Activated B cell treated with CpG ODN at 0.5 μM for 24 hours (primary cell): ENCODE measurements around the gene MAP3K15. TPM values are rescaled to one million over a fixed set of nuclear protein-coding genes. Genes with fewer than 3 reads are reported as not detected.
"Not testable (repeated sequence)": the region's sequence is repeated elsewhere in the genome, so short reads cannot be mapped to it uniquely, and the experiment has no call there.

Experiments used
- ATAC-seq: fragments of 200-7000 bp; cut with Tn5 transposase; one replicate; pipeline ENCODE4 v1.10.0; 2021; ENCODE audit warnings: low read depth, mild to moderate bottlenecking, moderate library complexity
- CTCF ChIA-PET: fragments of 350-600 bp; sonication (Branson Sonifier 250); formaldehyde crosslinking; loops from one replicate; lab custom pipeline; 2021; ENCODE audit warnings: antibody characterized with exemption; lab: Charles Lee
- POLR2A ChIA-PET: fragments of 350-600 bp; sonication (Branson Sonifier 250); formaldehyde crosslinking; loops from one replicate; lab custom pipeline; 2021; ENCODE audit warnings: antibody characterized with exemption; lab: Charles Lee
- DNase-seq: peaks from one replicate; pipeline ENCODE4 v3.0.0; 2022
- H3K27ac Mint-ChIP-seq: one replicate; pipeline ENCODE4 v1.8.0; 2020; ENCODE audit warnings: mixed read lengths
- H3K27me3 Mint-ChIP-seq: one replicate; pipeline ENCODE4 v1.8.0; 2021; ENCODE audit warnings: mixed read lengths
- H3K36me3 Mint-ChIP-seq: one replicate; pipeline ENCODE4 v1.8.0; 2021; ENCODE audit warnings: low read depth, mixed read lengths
- H3K4me1 Mint-ChIP-seq: one replicate; pipeline ENCODE4 v1.8.0; 2021; ENCODE audit warnings: mixed read lengths
- H3K4me3 Mint-ChIP-seq: one replicate; pipeline ENCODE4 v1.8.0; 2020; ENCODE audit warnings: mild to moderate bottlenecking, mixed read lengths
- H3K9me3 Mint-ChIP-seq: one replicate; pipeline ENCODE4 v1.8.0; 2020; ENCODE audit warnings: mixed read lengths
- CTCF ChIP-seq: fragments of 200-600 bp; IDR thresholded peaks from one replicate; pipeline ENCODE4 v1.8.0; 2022; ENCODE audit warnings: antibody characterized with exemption, mild to moderate bottlenecking
- intact Hi-C: fragments of 100-400 bp; cut with micrococcal nuclease; formaldehyde crosslinking; loops from one replicate; pipeline ENCODE4 v1.15.1; 2024
- total RNA-seq: library from RNA; stranded (reverse); gene quantifications from 2 replicates; pipeline ENCODE4 v1.2.3, GENCODE V29; 2022

MAP3K15 gene
- total RNA-seq, 1 donor from 2014 or later, result 0.11 TPM

GRCh38 chrX:19448077-19448476, 67.2 kb downstream of the MAP3K15 start:
- no peak for TF ChIP-seq CTCF
- H3K27me3 Mint-ChIP-seq, result no peaks in the 10 kb centered on the region
- H3K4me1 Mint-ChIP-seq, result no peaks in the 10 kb centered on the region
- H3K27ac Mint-ChIP-seq, result no peak overlapping the region
- H3K9me3 Mint-ChIP-seq, result no peaks in the 10 kb centered on the region
- ChIA-PET POLR2A (no interaction called here), CTCF (no interaction called here)
- H3K4me3 Mint-ChIP-seq, result no peak overlapping the region
- ATAC-seq, result no peak
- intact Hi-C loops, result no loop called here
- no peak for DNase-seq
- H3K36me3 Mint-ChIP-seq, result no peaks in the 10 kb centered on the region

- DNase-seq, result no peak
- CTCF ChIA-PET, result no interaction called here
Measured at GRCh38 chrX:19446397-19446796, 68.9 kb downstream of the MAP3K15 start.

DNA sequence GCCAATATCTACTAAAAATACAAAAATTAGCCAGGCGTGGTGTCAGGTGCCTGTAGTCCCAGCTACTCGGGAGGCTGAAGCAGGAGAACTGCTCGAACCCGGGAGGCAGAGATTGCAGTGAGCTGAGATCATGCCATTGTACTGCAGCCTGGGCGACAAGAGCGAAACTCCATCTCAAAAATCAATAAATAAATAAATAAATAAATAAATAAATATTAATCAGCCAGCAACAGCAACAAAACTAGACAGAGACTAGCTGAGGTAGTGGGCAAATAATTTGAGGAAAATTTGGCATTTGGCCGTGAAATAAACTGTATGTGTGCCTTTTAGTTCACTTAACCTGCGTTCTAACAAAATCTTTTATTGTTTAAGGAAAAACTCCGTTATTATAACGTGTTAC, 69.5 kb downstream of the MAP3K15 start:
- H3K4me3 Mint-ChIP-seq, DNase-seq, POLR2A ChIA-PET, ATAC-seq, H3K4me1 Mint-ChIP-seq, CTCF ChIA-PET, H3K9me3 Mint-ChIP-seq, intact Hi-C loops, H3K27me3 Mint-ChIP-seq, H3K27ac Mint-ChIP-seq, H3K36me3 Mint-ChIP-seq: not testable (repeated sequence)

More at GRCh38 chrX:19446397-19446796, 68.9 kb downstream of the MAP3K15 start:
- intact Hi-C loops, result no loop called here
- H3K36me3 Mint-ChIP-seq, result no peaks in the 10 kb centered on the region
- POLR2A ChIA-PET, result no interaction called here
- no peak for TF ChIP-seq CTCF
- no peak overlapping the region for H3K4me3 Mint-ChIP-seq
- no peak overlapping the region for H3K27ac Mint-ChIP-seq
- H3K4me1 Mint-ChIP-seq, result no peaks in the 10 kb centered on the region
- H3K9me3 Mint-ChIP-seq, result no peaks in the 10 kb centered on the region
- no peak for ATAC-seq
- no peaks in the 10 kb centered on the region for H3K27me3 Mint-ChIP-seq

DNA sequence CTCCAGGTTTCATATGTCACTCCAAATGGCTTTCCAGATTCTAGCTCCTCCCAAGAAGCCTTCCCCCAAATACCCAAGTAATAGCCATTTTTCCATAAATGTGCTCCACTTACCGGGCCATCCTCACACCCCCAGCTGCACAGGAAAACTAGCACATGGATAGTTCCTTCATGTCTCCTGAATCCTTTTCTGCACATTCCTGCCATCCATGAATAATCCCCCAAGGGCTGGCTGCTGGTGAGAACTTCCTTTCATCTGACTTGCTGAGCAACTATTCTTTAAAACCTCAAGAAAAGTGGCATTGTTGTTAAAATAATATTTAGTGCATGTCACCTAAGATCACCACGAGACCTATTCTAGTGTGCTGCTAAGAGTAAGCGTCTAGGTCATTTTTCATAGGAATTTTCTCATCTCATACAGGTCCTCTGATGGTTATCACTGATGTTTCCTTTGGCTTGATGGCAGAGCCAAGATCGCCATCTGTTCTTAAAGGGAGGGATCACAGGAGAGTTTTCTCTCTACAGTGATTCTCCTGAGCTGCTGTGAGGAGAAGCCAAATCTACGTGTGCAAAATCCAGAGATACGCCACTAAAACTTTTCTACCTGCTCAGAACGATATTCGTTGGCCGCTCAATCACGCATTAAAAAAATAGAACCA, 71.3 kb downstream of the MAP3K15 start:
- ChIA-PET POLR2A (no interaction called here), CTCF (no interaction called here)
- no peaks in the 10 kb centered on the region for H3K27me3 Mint-ChIP-seq
- ATAC-seq, result no peak
- no peaks in the 10 kb centered on the region for H3K4me1 Mint-ChIP-seq
- intact Hi-C loops, result no loop called here
- DNase-seq, result no peak
- H3K36me3 Mint-ChIP-seq, result no peaks in the 10 kb centered on the region
- H3K9me3 Mint-ChIP-seq, result no peaks in the 10 kb centered on the region
- no peak overlapping the region for H3K27ac Mint-ChIP-seq
- H3K4me3 Mint-ChIP-seq, result no peak overlapping the region
- TF ChIP-seq CTCF, result no peak

DNA sequence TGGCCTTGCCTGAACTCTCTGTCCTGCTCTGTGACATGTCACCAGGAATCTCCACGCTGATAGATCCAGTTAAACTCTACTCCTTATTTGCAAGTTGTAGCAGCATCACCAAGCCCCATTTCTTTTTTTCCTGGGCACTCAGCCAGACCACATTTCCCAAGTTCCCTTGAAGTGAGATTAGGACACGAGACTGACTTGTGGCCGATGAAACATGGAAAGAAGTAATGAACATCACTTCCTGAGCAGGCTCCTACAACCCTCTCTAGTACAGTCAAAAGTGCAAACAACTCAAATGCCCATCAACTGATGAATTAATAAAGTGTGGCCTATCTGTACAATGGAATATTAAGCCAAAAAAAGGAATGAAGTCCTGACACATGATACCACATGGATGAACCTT, 74.6 kb downstream of the MAP3K15 start:
- ATAC-seq, result no peak

DNA sequence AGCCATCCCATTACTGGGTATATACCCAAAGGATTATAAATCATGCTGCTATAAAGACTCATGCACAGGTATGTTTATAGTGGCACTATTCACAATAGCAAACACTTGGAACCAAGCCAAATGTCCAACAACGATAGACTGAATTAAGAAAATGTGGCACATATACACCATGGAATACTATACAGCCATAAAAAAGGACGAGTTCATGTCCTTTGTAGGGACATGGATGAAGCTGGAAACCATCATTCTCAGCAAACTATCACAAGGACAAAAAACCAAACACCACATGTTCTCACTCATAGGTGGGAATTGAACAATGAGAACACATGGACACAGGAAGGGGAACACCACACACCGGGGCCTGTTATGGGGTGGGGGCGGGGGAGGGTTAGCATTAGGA, 92.6 kb downstream of the MAP3K15 start:
- POLR2A ChIA-PET, ATAC-seq: not testable (repeated sequence)

More for the DNA sequence above, 74.6 kb downstream of the MAP3K15 start:
- H3K9me3 Mint-ChIP-seq, result no peaks in the 10 kb centered on the region
- no peak overlapping the region for H3K4me3 Mint-ChIP-seq
- ChIA-PET CTCF (no interaction called here), POLR2A (no interaction called here)
- no peaks in the 10 kb centered on the region for H3K4me1 Mint-ChIP-seq
- H3K27me3 Mint-ChIP-seq, result no peaks in the 10 kb centered on the region
- H3K36me3 Mint-ChIP-seq, result no peaks in the 10 kb centered on the region
- TF ChIP-seq CTCF, result no peak
- intact Hi-C loops, result no loop called here
- DNase-seq, result no peak
- no peak overlapping the region for H3K27ac Mint-ChIP-seq

More for the DNA sequence above, 92.6 kb downstream of the MAP3K15 start:
- H3K27ac Mint-ChIP-seq, H3K4me3 Mint-ChIP-seq, CTCF ChIA-PET, H3K4me1 Mint-ChIP-seq, H3K27me3 Mint-ChIP-seq, H3K9me3 Mint-ChIP-seq, H3K36me3 Mint-ChIP-seq, intact Hi-C loops, DNase-seq: not testable (repeated sequence)
